GM12891 (cell line): ENCODE measurements around the gene HDGFL3.
"Not testable (repeated sequence)": the region's sequence is repeated elsewhere in the genome, so short reads cannot be mapped to it uniquely, and the experiment has no call there.

ENCODE experiments used
- DNase-seq: peaks from one replicate; pipeline ENCODE4 v3.0.0; 2011; ENCODE audit warnings: low spot score; ENCODE audit not compliant: insufficient read length
- FAIRE-seq: peaks from 2 replicates; lab custom pipeline; 2011; peaks lifted over from hg19 to GRCh38; lab: Jason Lieb, UNC
- PAX5 ChIP-seq: IDR thresholded peaks from 2 replicates; pipeline ENCODE4 v1.6.1; 2011; ENCODE audit warnings: low read length, moderate library complexity, mild to moderate bottlenecking; ENCODE audit not compliant: insufficient read depth, severe bottlenecking
- POLR2A ChIP-seq: IDR thresholded peaks from 2 replicates; pipeline ENCODE4 v1.6.1; 2011; ENCODE audit warnings: low read depth, low read length, control low read depth
- POLR2AphosphoS5 ChIP-seq: IDR thresholded peaks from 2 replicates; pipeline ENCODE4 v1.6.1; 2011; ENCODE audit warnings: low read depth, low read length, control low read depth
- POU2F2 ChIP-seq: IDR thresholded peaks from 2 replicates; pipeline ENCODE4 v1.6.1; 2011; ENCODE audit warnings: low read depth, mild to moderate bottlenecking, control low read depth, low read length, moderate library complexity
- SPI1 ChIP-seq: IDR thresholded peaks from 2 replicates; pipeline ENCODE4 v1.6.1; 2011; ENCODE audit warnings: low read depth, low read length, control low read depth
- TAF1 ChIP-seq: IDR thresholded peaks from 2 replicates; pipeline ENCODE4 v1.6.1; 2011; ENCODE audit warnings: low read depth, low read length, control low read depth

Gene HDGFL3

DNA sequence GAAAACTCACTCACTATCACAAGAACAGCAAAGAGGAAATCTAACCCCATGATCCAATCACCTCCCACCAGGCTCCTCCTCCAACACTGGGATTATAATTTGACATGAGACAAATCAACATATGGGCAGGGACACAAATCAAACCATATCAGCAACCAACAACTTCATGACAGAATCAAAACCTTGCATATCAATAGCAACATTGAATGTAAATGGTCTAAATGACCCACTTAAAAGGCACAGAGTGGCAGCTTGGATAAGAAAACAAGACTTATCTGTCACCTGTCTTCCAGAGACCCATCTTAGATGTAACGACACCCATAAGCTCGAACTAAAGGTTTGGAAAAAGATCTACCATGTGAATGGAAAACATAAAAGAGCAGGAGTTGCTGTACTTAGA is 40.8 kb downstream of the HDGFL3 start:
- no peak for DNase-seq
- TF ChIP-seq TAF1 (no peak), POU2F2 (no peak), PAX5 (no peak), POLR2A (no peak), POLR2AphosphoS5 (no peak), SPI1 (no peak)
- FAIRE-seq: peak; percentile 20

DNA sequence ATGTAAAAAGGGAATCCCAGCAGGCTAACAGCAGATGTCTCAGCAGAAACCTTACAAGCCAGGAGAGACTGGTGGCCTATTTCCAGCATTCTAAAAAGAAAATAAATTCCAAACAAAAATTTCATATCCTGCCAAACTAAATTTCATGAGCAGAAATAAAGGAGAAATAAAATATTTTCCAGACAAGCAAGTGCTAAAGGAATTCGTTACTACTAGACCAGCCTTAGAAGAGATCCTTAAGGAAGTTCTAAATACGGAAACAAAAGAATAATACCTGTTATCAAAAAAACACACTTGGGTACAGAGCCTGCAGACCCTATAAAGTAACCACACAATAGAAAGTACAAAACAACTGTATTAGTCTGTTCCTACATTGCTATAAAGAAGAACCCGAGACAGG is 41.4 kb downstream of the HDGFL3 start:
- FAIRE-seq (no peak), DNase-seq (no peak)
- TF ChIP-seq POLR2AphosphoS5: no peak
- TF ChIP-seq POLR2A: no peak
- TF ChIP-seq PAX5: no peak
- no peak for TF ChIP-seq TAF1
- no peak for TF ChIP-seq SPI1
- TF ChIP-seq POU2F2: no peak

DNA sequence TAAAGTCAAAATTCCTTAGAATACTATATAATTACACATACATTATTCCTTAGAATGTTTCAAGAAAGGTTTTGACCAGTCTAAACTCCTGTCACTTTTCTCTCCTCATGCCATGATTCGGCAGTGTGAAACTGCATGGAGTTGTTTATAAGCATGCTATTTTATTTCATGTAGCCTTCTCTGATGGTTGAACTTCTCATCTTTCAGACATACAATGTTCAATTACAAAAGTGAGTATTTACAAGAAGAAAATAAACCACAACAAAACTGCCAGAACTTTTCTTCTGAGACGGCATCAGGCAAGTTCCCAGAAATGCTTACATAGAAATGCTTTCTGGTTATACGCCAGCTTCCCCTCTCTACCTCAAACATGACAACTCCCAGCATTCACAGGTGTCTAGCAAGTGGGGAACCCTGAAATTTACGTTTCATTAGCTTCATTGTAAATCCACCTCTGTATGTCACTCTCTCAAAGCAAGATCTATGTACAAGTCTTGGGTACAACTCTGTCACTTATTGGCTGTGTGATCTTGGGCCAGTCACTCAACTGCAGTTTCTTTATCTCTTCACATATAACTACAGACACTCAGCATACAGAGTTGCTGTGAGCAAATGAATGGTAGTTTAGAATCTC is 42.7 kb downstream of the HDGFL3 start:
- FAIRE-seq (peak; percentile 13), DNase-seq (peak; percentile 2)
- TF ChIP-seq POLR2A (no peak), SPI1 (no peak), PAX5 (no peak), POU2F2 (no peak), TAF1 (no peak), POLR2AphosphoS5 (no peak)

DNA sequence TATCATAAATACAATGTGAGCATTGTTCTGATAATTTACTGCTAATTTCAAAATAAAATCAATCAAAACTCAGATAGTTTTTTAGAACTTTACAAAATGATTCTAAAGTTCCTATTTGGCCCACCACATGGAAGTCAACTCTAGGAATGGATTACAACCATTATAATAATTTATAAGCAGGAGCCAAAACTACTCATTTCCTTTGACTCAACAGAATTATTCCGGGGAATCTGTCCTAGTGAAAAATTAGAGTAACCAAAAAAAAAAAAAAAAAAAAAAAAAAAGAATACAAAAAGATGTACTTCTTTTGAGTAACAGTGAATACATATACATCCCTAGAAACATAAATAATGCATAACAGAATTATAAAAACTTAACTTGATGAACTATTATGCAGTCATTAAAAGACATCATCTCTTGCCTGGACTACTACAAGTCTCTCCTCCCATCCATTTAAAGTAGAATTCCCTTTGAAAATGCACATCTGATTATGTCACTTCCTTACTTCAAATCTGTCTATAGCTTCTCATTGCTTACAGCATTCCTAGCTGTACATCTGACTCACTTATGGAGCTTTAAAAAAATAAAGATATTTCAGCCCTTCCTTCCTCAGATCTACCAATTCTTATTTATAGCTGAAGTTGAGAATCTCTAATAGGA is 43.4 kb downstream of the HDGFL3 start:
- TF ChIP-seq POU2F2: no peak
- TF ChIP-seq PAX5: no peak
- TF ChIP-seq POLR2A: no peak
- TF ChIP-seq POLR2AphosphoS5: no peak
- no peak for TF ChIP-seq SPI1
- no peak for TF ChIP-seq TAF1
- DNase-seq (no peak), FAIRE-seq (no peak)

DNA sequence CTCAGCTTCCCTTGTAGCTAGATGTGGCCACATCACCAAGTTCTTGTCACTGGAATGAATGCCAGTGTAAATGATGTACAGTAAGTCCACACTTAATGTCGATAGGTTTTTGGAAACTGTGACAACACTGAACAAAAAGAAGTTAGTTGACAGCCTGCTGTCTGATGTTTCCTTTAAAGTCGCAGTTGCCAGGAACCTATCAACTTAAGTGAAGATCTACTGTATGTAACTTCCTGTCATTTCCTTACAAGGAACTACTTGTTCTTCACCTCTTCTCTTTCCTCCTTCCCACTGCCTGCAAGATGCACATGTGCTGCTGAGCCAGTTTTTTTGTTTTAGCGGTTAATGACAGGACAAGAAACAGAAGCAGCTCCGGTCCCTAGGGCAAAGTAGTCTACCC is 44.6 kb downstream of the HDGFL3 start:
- DNase-seq (no peak), FAIRE-seq (peak; percentile 67)
- TF ChIP-seq PAX5 (no peak), TAF1 (no peak), POU2F2 (no peak), SPI1 (no peak), POLR2A (no peak), POLR2AphosphoS5 (no peak)

DNA sequence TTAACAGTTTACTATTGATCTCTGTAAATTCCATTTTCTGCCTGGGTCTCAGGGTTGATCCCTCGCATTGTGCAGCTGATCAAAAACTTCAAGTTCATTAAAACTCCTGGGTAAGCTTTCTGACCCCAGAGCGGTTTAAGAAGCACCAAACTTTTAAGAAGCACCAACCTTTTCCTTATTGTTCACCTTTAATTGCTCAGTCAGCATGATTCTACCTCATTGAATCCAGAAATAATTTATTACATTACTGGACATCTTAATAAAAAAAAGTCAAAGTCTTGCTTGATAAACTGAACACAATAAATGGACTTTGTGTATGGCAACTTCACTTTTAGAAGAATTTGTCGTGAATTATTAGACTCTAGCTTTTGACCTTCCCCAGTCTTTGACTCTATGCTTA is 46.9 kb downstream of the HDGFL3 start:
- FAIRE-seq: no peak
- TF ChIP-seq SPI1 (no peak), POLR2A (no peak), TAF1 (no peak), POU2F2 (no peak), POLR2AphosphoS5 (no peak), PAX5 (no peak)
- no peak for DNase-seq

DNA sequence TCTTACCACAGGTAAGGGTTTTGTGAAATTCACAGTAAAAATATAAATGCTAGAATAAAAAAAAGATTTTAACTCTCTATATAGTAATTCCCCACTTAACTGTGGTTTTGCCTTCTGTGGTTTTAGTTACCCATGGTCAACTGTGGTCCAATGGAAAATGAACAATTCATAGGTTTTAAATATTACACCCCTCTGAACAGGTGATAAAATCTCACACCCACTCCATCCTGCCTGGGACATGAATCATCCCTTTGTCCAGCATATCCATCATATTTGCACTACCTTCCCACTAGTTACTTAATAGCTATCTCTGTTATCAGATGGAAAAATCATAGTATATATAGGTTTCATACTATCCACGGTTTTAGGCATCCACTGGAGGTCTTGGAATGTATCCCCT is 49.2 kb downstream of the HDGFL3 start:
- TF ChIP-seq POU2F2: no peak
- TF ChIP-seq TAF1: no peak
- TF ChIP-seq PAX5: no peak
- TF ChIP-seq SPI1: no peak
- TF ChIP-seq POLR2AphosphoS5: no peak
- no peak for TF ChIP-seq POLR2A
- FAIRE-seq (peak; percentile 43), DNase-seq (no peak)

DNA sequence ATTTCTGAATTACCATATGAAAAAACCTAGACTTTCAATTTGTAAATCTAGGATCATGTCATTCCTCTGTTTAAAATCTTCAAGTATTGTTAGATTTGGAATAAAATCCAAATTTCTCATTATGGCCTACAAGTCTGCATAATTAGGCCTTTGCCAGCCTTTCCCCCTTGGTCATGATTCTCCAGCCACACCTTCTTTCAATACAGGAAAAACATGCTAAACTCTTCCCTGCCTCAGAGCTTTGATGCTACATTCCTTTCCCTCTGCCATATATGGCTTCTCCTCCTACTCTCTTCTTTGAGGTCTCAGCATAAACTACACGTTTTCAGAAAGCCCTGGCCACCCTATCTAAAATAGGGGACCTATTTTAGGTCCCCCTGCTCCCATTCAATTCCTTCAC is 51.7 kb downstream of the HDGFL3 start:
- no peak for FAIRE-seq
- TF ChIP-seq POLR2AphosphoS5 (no peak), TAF1 (no peak), POLR2A (no peak), PAX5 (no peak), POU2F2 (no peak), SPI1 (no peak)
- no peak for DNase-seq

DNA sequence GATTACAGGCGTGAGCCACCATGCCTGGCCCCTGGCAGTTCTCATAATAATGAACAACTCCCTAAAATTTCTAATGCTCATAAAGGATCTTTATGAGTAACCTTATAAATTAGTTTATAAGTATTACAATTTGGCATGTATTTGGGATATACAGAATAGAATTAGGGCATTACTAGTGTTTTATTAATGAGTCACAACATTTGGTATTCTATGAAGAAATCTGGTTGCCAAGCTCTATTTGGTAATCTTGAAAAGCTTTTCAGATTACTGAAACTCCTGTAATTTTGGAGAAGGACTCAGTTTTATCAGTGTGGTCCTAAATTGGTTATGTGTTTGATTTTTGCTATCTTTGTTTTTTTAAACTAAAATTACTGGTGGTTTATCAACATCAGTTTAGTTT is 54.3 kb downstream of the HDGFL3 start:
- TF ChIP-seq PAX5: no peak
- no peak for TF ChIP-seq POU2F2
- no peak for TF ChIP-seq POLR2A
- no peak for TF ChIP-seq SPI1
- no peak for TF ChIP-seq TAF1
- FAIRE-seq (no peak), DNase-seq (no peak)

DNA sequence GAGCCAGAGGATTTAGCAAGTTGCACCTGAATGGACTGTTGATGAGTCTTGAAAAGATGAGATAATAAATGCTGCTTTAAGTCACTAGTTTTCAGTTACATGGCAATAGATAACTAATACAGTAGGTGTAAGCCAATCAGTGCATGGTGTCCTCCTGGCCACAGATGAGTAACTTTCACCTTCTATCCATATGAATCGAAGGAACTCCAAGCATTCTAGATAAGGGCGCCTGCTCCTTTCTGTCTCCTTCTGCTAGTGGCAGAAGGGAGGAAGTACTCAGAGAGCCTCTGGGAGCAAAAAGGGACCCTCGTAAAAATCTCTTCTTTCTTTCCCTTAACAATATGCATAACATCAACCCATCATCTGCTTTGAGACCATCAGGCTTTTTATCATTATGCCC is 62.9 kb downstream of the HDGFL3 start:
- no peak for DNase-seq
- no peak for FAIRE-seq
- TF ChIP-seq PAX5: no peak
- TF ChIP-seq POU2F2: no peak
- no peak for TF ChIP-seq POLR2A
- TF ChIP-seq SPI1: no peak
- TF ChIP-seq POLR2AphosphoS5: no peak
- TF ChIP-seq TAF1: no peak

DNA sequence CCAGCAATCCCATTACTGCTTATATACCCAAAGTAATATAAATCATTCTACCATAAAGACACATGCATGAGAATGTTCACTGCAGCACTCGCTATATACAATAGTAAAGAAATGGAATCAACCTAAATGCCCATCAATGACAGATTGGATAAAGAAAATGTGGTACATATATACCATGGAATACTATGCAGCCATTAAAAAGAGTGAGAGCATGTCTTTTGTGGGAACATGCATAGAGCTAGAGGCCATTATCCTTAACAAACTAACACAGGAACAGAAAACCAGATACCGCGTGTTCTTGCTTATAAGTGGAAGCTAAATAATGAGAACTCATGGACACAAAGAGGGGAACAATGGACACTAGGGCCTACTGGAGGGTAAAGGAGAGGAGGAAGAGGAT is 65.5 kb downstream of the HDGFL3 start:
- FAIRE-seq: peak; percentile 38

More for the DNA sequence above, 65.5 kb downstream of the HDGFL3 start:
- DNase-seq: not testable (repeated sequence)
